Measurements from ENCODE around the gene SOX4. TPM values are rescaled to one million over a fixed set of nuclear protein-coding genes. Genes with fewer than 3 reads are reported as not detected.

Gene SOX4
- total and polyA plus RNA-seq, 2 experiments from 2014 or later: 164 to 235 TPM

DNA sequence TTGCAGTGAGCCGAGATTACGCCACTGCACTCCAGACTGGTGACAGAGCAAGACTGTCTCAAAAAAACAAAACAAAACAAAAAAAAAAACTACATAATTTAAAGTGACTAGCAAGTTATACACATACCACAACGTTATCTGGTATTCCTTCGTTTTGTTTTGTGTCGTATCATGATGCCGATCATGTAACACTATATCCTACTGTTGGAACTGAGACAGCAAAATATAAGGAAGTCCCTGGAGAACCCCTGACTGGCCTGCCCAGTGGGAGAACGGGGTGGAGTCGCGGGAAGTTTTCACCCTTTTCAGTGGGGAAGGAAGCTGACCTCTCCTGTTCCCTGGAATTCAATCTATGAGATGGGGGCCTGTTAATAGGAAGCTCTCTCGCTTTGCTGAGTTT lies 15.1 kb downstream of the SOX4 start:
- Histone ChIP-seq H3K9me2 (ENCODE audit: insufficient read depth) (no peaks in the 10 kb centered on the region), H3K4me3 (no peak overlapping the region), H3K27me3 (ENCODE audit: insufficient read depth) (no peaks in the 10 kb centered on the region), H3K4me1 (ENCODE audit: insufficient read depth) (peaks cover 10% of the 10 kb centered on the region), H3K4me2 (no peak overlapping the region), H3F3A (replicated peaks; ENCODE audit: low read depth) (no peaks in the 10 kb centered on the region), H3K27ac (ENCODE audit: low read depth) (no peak overlapping the region), H3K36me3 (ENCODE audit: insufficient read depth) (no peaks in the 10 kb centered on the region), H3K79me2 (replicated peaks; ENCODE audit: insufficient read depth) (no peaks in the 10 kb centered on the region), H4K20me1 (replicated peaks; ENCODE audit: insufficient read depth) (no peaks in the 10 kb centered on the region), H2AFZ (no peak overlapping the region)
- Mint-ChIP-seq H3K36me3 (ENCODE audit: low read depth) (peaks cover 9% of the 10 kb centered on the region; the same call in 2 of the 3 replicates), H3K4me1 (peaks cover 11% of the 10 kb centered on the region), H3K27ac (no peak overlapping the region), H3K9me3 (peaks cover 7% of the 10 kb centered on the region; the same call in 2 of the 3 replicates), H3K4me3 (no peak overlapping the region), H3K27me3 (ENCODE audit: insufficient read depth, low read depth, poor library complexity) (peaks cover 4% of the 10 kb centered on the region)
- no peak for TF ChIP-seq ZNF114 (CRISPR knock-in tag; IDR thresholded peaks at IDR 0.05)
- no peak for TF ChIP-seq STAT1 (IDR thresholded peaks at IDR 0.05; ENCODE audit: unreplicated experiment)
- TF ChIP-seq NANOG (IDR thresholded peaks at IDR 0.05; ENCODE audit: borderline replicate concordance): no peak
- no peak for TF ChIP-seq EZH2 (IDR thresholded peaks at IDR 0.05; ENCODE audit: low read depth, unreplicated experiment)
- TF ChIP-seq ZNF331 (CRISPR knock-in tag; IDR thresholded peaks at IDR 0.05; ENCODE audit: low read depth): no peak
- no peak for TF ChIP-seq ZNF462 (CRISPR knock-in tag; IDR thresholded peaks at IDR 0.05)
- TF ChIP-seq EZH2phosphoT487 (IDR thresholded peaks at IDR 0.05; ENCODE audit: unreplicated experiment): no peak
- TF ChIP-seq, protein P1, sequence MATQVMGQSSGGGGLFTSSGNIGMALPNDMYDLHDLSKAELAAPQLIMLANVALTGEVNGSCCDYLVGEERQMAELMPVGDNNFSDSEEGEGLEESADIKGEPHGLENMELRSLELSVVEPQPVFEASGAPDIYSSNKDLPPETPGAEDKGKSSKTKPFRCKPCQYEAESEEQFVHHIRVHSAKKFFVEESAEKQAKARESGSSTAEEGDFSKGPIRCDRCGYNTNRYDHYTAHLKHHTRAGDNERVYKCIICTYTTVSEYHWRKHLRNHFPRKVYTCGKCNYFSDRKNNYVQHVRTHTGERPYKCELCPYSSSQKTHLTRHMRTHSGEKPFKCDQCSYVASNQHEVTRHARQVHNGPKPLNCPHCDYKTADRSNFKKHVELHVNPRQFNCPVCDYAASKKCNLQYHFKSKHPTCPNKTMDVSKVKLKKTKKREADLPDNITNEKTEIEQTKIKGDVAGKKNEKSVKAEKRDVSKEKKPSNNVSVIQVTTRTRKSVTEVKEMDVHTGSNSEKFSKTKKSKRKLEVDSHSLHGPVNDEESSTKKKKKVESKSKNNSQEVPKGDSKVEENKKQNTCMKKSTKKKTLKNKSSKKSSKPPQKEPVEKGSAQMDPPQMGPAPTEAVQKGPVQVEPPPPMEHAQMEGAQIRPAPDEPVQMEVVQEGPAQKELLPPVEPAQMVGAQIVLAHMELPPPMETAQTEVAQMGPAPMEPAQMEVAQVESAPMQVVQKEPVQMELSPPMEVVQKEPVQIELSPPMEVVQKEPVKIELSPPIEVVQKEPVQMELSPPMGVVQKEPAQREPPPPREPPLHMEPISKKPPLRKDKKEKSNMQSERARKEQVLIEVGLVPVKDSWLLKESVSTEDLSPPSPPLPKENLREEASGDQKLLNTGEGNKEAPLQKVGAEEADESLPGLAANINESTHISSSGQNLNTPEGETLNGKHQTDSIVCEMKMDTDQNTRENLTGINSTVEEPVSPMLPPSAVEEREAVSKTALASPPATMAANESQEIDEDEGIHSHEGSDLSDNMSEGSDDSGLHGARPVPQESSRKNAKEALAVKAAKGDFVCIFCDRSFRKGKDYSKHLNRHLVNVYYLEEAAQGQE (IDR thresholded peaks at IDR 0.05; ENCODE audit: unreplicated experiment): no peak
- no peak for TF ChIP-seq CTCF (conservative IDR thresholded peaks at IDR 0.05; ENCODE audit: low read depth in 2 of 2)
- no peak for TF ChIP-seq POLR2AphosphoS5 (IDR thresholded peaks at IDR 0.05; ENCODE audit: low read depth)
- TF ChIP-seq JUNB (IDR thresholded peaks at IDR 0.05; ENCODE audit: unreplicated experiment): no peak
- TF ChIP-seq, protein P2, sequence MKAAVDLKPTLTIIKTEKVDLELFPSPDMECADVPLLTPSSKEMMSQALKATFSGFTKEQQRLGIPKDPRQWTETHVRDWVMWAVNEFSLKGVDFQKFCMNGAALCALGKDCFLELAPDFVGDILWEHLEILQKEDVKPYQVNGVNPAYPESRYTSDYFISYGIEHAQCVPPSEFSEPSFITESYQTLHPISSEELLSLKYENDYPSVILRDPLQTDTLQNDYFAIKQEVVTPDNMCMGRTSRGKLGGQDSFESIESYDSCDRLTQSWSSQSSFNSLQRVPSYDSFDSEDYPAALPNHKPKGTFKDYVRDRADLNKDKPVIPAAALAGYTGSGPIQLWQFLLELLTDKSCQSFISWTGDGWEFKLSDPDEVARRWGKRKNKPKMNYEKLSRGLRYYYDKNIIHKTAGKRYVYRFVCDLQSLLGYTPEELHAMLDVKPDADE (IDR thresholded peaks at IDR 0.05): no peak
- TF ChIP-seq CREB1 (CRISPR knock-in tag; IDR thresholded peaks at IDR 0.05; ENCODE audit: low read depth): no peak
- DNase-seq (ENCODE audit: low spot score): no peak
- ATAC-seq: no peak

All from GM23338 (cell line).